HG02798 (cell line): ENCODE results near the gene JAKMIP1.
"Not testable (repeated sequence)": the region's sequence is repeated elsewhere in the genome, so short reads cannot be mapped to it uniquely, and the experiment has no call there.

Source experiments
- ATAC-seq: cut with Tn5 transposase; IDR thresholded peaks from one replicate; pipeline ENCODE4 v1.9.1; 2021; ENCODE audit warnings: mild to moderate bottlenecking; ENCODE audit not compliant: unreplicated experiment, poor library complexity

Gene JAKMIP1

GRCh38 chr4:6024313-6024960, 175.9 kb downstream of the JAKMIP1 start:
- ATAC-seq = no peak

GRCh38 chr4:6023731-6024130, 176.6 kb downstream of the JAKMIP1 start:
- no peak for ATAC-seq

GRCh38 chr4:6022607-6023288, 177.6 kb downstream of the JAKMIP1 start:
- ATAC-seq = no peak

GRCh38 chr4:6021831-6022606, 178.3 kb downstream of the JAKMIP1 start:
- ATAC-seq = no peak

- ATAC-seq = no peak
Observed at GRCh38 chr4:6020613-6021012, 179.7 kb downstream of the JAKMIP1 start.

- no peak for ATAC-seq
Observed at GRCh38 chr4:6019316-6020263, 180.8 kb downstream of the JAKMIP1 start.

- no peak for ATAC-seq
Observed at GRCh38 chr4:6018331-6018730, 182.0 kb downstream of the JAKMIP1 start, which contains the start of gene C4orf50. TSS of gene C4orf50 (minus strand) at chr4:6018431.

- ATAC-seq = no peak
Observed at GRCh38 chr4:6017800-6018199, 182.5 kb downstream of the JAKMIP1 start.

GRCh38 chr4:6017030-6017429, 183.3 kb downstream of the JAKMIP1 start:
- no peak for ATAC-seq

- no peak for ATAC-seq
Observed at GRCh38 chr4:6013564-6013963, 186.8 kb downstream of the JAKMIP1 start.

- ATAC-seq = no peak
Observed at GRCh38 chr4:6012200-6012599, 188.1 kb downstream of the JAKMIP1 start.

- ATAC-seq = no peak
Observed at GRCh38 chr4:6011686-6012085, 188.7 kb downstream of the JAKMIP1 start.

GRCh38 chr4:6011271-6011671, 189.1 kb downstream of the JAKMIP1 start:
- ATAC-seq = no peak

- no peak for ATAC-seq
Observed at GRCh38 chr4:6010789-6011188, 189.6 kb downstream of the JAKMIP1 start.

GRCh38 chr4:6009452-6009851, 190.9 kb downstream of the JAKMIP1 start:
- ATAC-seq = no peak

GRCh38 chr4:6008766-6009385, 191.5 kb downstream of the JAKMIP1 start:
- ATAC-seq = no peak

GRCh38 chr4:6008092-6008551, 192.2 kb downstream of the JAKMIP1 start:
- no peak for ATAC-seq

GRCh38 chr4:6005175-6005574, 195.2 kb downstream of the JAKMIP1 start:
- ATAC-seq = no peak

- ATAC-seq = not testable (repeated sequence)
Observed at GRCh38 chr4:6003485-6003884, 196.9 kb downstream of the JAKMIP1 start.

GRCh38 chr4:6002926-6003325, 197.4 kb downstream of the JAKMIP1 start:
- no peak for ATAC-seq
